ENCODE measurements around the gene UBE2E3.
"Not testable (repeated sequence)": the region's sequence is repeated elsewhere in the genome, so short reads cannot be mapped to it uniquely, and the experiment has no call there.

Gene UBE2E3

GRCh38 chr2:181022652-181023051, 42.2 kb downstream of the UBE2E3 start:
- H3K4me3 ChIP-seq (ENCODE audit: low read depth, low read length), result no peak overlapping the region
- TF ChIP-seq, protein P1, sequence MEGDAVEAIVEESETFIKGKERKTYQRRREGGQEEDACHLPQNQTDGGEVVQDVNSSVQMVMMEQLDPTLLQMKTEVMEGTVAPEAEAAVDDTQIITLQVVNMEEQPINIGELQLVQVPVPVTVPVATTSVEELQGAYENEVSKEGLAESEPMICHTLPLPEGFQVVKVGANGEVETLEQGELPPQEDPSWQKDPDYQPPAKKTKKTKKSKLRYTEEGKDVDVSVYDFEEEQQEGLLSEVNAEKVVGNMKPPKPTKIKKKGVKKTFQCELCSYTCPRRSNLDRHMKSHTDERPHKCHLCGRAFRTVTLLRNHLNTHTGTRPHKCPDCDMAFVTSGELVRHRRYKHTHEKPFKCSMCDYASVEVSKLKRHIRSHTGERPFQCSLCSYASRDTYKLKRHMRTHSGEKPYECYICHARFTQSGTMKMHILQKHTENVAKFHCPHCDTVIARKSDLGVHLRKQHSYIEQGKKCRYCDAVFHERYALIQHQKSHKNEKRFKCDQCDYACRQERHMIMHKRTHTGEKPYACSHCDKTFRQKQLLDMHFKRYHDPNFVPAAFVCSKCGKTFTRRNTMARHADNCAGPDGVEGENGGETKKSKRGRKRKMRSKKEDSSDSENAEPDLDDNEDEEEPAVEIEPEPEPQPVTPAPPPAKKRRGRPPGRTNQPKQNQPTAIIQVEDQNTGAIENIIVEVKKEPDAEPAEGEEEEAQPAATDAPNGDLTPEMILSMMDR (IDR thresholded peaks at IDR 0.05; ENCODE audit: control insufficient read depth, extremely low read depth, insufficient read depth), result no peak
- no peak for DNase-seq (ENCODE audit: low read depth)

- DNase-seq (ENCODE audit: low read depth), result no peak
- TF ChIP-seq, protein P1 (IDR thresholded peaks at IDR 0.05; ENCODE audit: control insufficient read depth, extremely low read depth, insufficient read depth), result no peak
- no peak overlapping the region for H3K4me3 ChIP-seq (ENCODE audit: low read depth, low read length)
Measured at GRCh38 chr2:181025004-181025403, 44.6 kb downstream of the UBE2E3 start.

- TF ChIP-seq, protein P1 (IDR thresholded peaks at IDR 0.05; ENCODE audit: control insufficient read depth, extremely low read depth, insufficient read depth), result no peak
- no peak for DNase-seq (ENCODE audit: low read depth)
- no peak overlapping the region for H3K4me3 ChIP-seq (ENCODE audit: low read depth, low read length)
Measured at GRCh38 chr2:181036445-181036844, 56.0 kb downstream of the UBE2E3 start.

- DNase-seq (ENCODE audit: low read depth), result peak; percentile 75
- TF ChIP-seq, protein P1 (IDR thresholded peaks at IDR 0.05; ENCODE audit: control insufficient read depth, extremely low read depth, insufficient read depth), result no peak
- no peak overlapping the region for H3K4me3 ChIP-seq (ENCODE audit: low read depth, low read length)
Measured at GRCh38 chr2:181036848-181037603, 56.6 kb downstream of the UBE2E3 start.

DNA sequence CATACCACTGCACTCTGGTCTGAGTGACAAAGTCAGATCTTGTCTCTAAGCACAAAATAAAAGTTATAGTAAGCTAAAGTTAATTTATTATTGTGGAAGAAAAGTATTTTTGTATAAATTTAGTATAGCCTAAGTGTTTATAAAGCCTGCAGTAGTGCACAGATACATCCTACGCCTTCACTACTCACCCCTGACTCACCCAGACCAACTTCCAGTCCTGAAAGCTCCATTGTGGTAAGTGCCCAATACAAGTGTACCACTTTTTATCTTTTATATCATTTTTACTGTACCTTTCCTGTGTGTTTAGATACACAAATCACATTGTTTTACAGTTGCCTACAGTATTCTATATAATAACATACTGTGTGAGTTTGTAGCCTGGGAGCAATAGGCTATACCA, 57.5 kb downstream of the UBE2E3 start:
- H3K4me3 ChIP-seq (ENCODE audit: low read depth, low read length), result no peak overlapping the region
- TF ChIP-seq, protein P1 (IDR thresholded peaks at IDR 0.05; ENCODE audit: control insufficient read depth, extremely low read depth, insufficient read depth), result no peak
- DNase-seq (ENCODE audit: low read depth), result no peak

DNA sequence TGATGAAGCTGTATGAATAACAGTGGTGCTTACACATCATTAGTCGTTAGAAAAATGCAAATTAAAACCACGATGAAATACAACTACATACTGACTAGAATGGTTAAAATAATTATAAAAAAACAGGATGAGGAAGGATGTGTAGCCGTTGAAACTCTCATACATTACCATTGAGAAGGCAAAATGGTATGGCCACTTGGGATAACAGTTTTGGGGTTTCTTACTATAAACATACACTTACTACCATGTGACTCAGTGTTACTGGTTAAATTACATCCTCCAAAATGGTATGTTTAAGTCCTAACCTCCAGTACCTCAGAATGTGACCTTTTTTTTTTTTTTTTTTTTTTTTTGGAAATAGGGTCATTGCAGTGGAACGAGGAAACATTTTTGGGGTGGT, 58.4 kb downstream of the UBE2E3 start:
- TF ChIP-seq, protein P1 (IDR thresholded peaks at IDR 0.05; ENCODE audit: control insufficient read depth, extremely low read depth, insufficient read depth), result no peak
- DNase-seq (ENCODE audit: low read depth), result no peak
- H3K4me3 ChIP-seq (ENCODE audit: low read depth, low read length), result no peak overlapping the region

DNA sequence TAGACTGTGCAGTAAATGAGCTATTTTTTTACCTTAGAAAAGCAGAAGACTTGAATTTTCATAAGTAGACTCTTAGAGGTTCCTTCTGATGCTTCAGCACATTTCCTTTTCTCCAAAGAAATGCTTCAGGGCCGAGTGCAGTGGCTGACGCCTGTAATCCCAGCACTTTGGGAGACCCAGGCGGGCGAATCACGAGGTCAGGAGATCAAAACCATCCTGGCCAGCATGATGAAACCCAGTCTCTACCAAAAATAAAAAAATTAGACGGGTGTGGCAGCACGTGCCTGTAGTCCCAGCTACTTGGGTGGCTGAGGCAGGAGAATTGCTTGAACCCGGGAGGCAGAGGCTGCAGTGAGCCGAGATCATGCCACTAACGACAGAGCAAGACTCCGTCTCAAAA, 60.4 kb downstream of the UBE2E3 start:
- H3K4me3 ChIP-seq (ENCODE audit: low read depth, low read length); DNase-seq (ENCODE audit: low read depth): not testable (repeated sequence)
